ENCODE data around the gene ATL3. TPM values are rescaled to one million over a fixed set of nuclear protein-coding genes. Genes with fewer than 3 reads are reported as not detected.

The ATL3 gene
- total and polyA plus RNA-seq, 2 of the 4 experiments (the other 2 are of a cell fraction), result 19.9 to 131 TPM

DNA sequence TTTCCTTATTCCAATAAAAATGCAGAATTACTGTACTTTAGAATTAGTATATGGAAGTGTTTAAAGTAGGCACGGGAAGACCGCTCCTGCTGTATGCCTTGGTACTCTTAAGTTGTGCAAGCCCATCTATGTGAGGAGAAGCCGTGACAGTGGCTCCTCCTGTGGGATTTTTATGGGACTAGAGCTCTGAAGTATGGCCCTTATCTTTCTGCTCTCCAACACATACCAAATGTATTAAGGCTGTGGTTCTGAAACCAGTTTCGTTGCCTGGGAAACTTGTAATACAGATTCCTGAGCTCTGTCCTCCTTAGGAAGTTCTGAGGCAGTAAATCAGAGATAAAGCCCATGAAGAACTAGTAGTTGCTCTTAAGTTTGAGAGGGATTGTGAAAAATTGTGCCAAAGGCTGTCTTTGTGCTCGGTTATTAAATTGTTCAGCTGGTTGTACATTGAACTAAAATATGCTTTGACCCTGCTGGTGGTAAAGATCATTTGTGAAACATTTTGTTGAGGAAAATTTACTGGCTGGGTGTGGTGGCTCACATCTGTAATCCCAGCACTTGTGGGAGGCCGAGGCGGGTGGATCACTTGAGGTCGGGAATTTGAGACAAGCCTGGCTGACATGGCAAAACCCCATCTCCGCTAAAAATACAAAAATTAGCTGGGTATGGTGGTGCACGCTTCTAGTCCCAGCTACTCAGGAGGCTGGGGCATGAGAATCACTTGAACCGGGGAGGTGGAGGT, 39.5 kb upstream of the ATL3 start:
- CTCF ChIA-PET, result interaction anchor here (1.0 to 1.4 kb wide), 2 partner anchors 9 to 28 kb away, joined by 3 to 8 read pairs; no protein-coding TSS in a partner anchor
- Histone ChIP-seq H2AK9ac (replicated peaks; ENCODE audit: low read depth, low read length, poor library complexity) (no peak overlapping the region), H3K36me3 (ENCODE audit: control insufficient read depth, insufficient read depth, low read length) (peaks cover 2% of the 10 kb centered on the region), H3K9me1 (ENCODE audit: insufficient read depth, low read length) (no peaks in the 10 kb centered on the region), H3K23ac (ENCODE audit: low read depth, low read length) (no peak overlapping the region), H2BK120ac (ENCODE audit: low read depth, low read length) (no peak overlapping the region), H2BK20ac (ENCODE audit: low read depth, low read length) (no peak overlapping the region), H3K56ac (ENCODE audit: extremely low read depth, insufficient read depth, low read length) (no peak overlapping the region), H2AFZ (replicated peaks; ENCODE audit: low read length, poor library complexity) (no peak overlapping the region), H2BK5ac (ENCODE audit: low read depth, low read length, poor library complexity, severe bottlenecking) (no peak overlapping the region), H3K27ac (ENCODE audit: insufficient read depth, low read length) (no peak overlapping the region), H3K9ac (ENCODE audit: low read depth, low read length) (no peak overlapping the region), H4K91ac (ENCODE audit: insufficient read depth, low read depth, low read length) (no peak overlapping the region), H3K4me3 (ENCODE audit: insufficient read depth, low read depth, low read length) (no peak overlapping the region), H4K20me1 (ENCODE audit: insufficient read depth, low read length) (peaks cover 36% of the 10 kb centered on the region), H2AK5ac (ENCODE audit: low read depth, low read length) (no peak overlapping the region), H3K4me1 (ENCODE audit: control insufficient read depth, insufficient read depth, low read length) (no peaks in the 10 kb centered on the region), H3K14ac (replicated peaks; ENCODE audit: low read depth, low read length) (no peak overlapping the region; the same call in 1 of the 2 replicates), H3K18ac (ENCODE audit: low read depth, low read length) (no peak overlapping the region), H3K27me3 (ENCODE audit: control insufficient read depth, insufficient read depth, low read length) (no peaks in the 10 kb centered on the region), H2BK15ac (ENCODE audit: low read depth, low read length) (no peak overlapping the region), H3K79me1 (ENCODE audit: low read depth in 1 of 2, low read length in 2 of 2) (peaks cover 14 to 77% of the 10 kb centered on the region in 2 experiments), H4K8ac (ENCODE audit: low read depth in 2 of 2, low read length in 2 of 2) (no peak overlapping the region), H3K4ac (ENCODE audit: low read depth, low read length) (no peak overlapping the region), H3K9me3 (ENCODE audit: control insufficient read depth, insufficient read depth, low read length) (no peaks in the 10 kb centered on the region), H4K5ac (ENCODE audit: low read depth, low read length) (no peak overlapping the region), H3K4me2 (ENCODE audit: low read depth, low read length) (no peak overlapping the region)
- in situ Hi-C loops (cut with MboI; ENCODE audit: low sequenced_read_pairs) (no loop called here), dilution Hi-C loops (cut with HindIII; ENCODE audit: low sequenced_read_pairs, unreplicated experiment) (no loop called here), intact Hi-C loops (cut with micrococcal nuclease) (no loop called here)
- 87% methylated on average over 3 of the region's 11 CpGs; no CpG with 5 or more reads in 1 of the 2 experiments for WGBS, 2 experiments (ENCODE audit: extremely low coverage in 2 of 2, insufficient read length in 1 of 2)
- ATAC-seq (ENCODE audit: low read depth) (peak; percentile 86), DNase-seq (peak; percentile 83)
- TF ChIP-seq CEBPB (IDR thresholded peaks at IDR 0.05; ENCODE audit: low read depth, low read length) (peak; percentile 81), RAD21 (IDR thresholded peaks at IDR 0.05; ENCODE audit: low read length) (peak; percentile 50), SMC3 (IDR thresholded peaks at IDR 0.05; ENCODE audit: low read depth, low read length) (peak; percentile 35), FOS (IDR thresholded peaks at IDR 0.05; ENCODE audit: low read depth, low read length) (no peak)
- TF ChIP-seq, protein P1, sequence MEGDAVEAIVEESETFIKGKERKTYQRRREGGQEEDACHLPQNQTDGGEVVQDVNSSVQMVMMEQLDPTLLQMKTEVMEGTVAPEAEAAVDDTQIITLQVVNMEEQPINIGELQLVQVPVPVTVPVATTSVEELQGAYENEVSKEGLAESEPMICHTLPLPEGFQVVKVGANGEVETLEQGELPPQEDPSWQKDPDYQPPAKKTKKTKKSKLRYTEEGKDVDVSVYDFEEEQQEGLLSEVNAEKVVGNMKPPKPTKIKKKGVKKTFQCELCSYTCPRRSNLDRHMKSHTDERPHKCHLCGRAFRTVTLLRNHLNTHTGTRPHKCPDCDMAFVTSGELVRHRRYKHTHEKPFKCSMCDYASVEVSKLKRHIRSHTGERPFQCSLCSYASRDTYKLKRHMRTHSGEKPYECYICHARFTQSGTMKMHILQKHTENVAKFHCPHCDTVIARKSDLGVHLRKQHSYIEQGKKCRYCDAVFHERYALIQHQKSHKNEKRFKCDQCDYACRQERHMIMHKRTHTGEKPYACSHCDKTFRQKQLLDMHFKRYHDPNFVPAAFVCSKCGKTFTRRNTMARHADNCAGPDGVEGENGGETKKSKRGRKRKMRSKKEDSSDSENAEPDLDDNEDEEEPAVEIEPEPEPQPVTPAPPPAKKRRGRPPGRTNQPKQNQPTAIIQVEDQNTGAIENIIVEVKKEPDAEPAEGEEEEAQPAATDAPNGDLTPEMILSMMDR (conservative IDR thresholded peaks at IDR 0.05; ENCODE audit: low read depth, low read length), result peak; percentile 44
- TF ChIP-seq, protein P2, sequence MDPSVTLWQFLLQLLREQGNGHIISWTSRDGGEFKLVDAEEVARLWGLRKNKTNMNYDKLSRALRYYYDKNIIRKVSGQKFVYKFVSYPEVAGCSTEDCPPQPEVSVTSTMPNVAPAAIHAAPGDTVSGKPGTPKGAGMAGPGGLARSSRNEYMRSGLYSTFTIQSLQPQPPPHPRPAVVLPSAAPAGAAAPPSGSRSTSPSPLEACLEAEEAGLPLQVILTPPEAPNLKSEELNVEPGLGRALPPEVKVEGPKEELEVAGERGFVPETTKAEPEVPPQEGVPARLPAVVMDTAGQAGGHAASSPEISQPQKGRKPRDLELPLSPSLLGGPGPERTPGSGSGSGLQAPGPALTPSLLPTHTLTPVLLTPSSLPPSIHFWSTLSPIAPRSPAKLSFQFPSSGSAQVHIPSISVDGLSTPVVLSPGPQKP (IDR thresholded peaks at IDR 0.05; ENCODE audit: borderline replicate concordance, low read depth, low read length), result no peak
- BruUV-seq (replicated peaks), result no TSS peak
- POLR2A ChIA-PET (ENCODE audit: unreplicated experiment), result no interaction called here
